NOMO-1 (cell line): ENCODE measurements around the gene PRG3.

ENCODE experiments used
- DNase-seq, 2 experiments: peaks; one replicate each; lab custom pipeline; 2025; ENCODE audit not compliant: unreplicated experiment in 2 of 2; lab: John Stamatoyannopoulos, UW

PRG3 gene

DNA sequence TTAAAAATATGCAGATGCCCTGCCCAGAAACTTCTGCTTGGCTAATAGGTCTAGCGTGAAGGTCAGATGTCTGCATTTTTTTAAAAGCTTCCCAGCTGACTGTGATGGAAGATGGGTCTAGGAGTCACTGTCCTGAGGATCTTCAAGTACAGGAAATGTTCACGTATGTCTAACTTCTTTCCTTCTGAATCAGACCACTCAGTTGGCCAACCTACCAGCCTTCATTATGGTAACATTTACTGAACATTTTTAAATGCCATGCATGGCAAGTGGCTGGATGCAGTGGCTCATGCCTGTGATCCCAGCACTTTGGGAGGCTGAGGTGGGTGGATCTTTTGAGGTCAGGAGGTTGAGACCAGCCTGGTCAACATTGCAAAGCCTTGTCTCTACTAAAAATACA, 10.6 kb upstream of the PRG3 start:
- no peak for DNase-seq

DNA sequence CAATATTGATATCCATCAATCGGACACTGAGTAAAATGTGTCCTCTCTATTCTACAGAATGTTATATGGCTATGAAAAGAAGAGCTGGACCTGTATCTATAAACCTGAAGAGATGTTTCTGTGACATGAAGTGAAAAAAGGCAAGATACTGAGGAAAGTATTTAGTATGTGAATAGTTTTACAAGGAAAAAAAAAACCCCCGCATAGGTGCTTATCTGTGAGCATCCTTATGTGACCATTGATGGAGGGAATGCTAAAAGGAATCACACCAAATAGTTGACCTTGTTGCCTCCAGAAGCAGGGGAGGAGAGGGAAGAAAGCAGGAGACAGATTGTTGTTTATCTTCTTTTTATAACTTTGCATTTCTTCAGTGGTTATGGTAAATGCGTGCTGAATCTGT, 10.2 kb upstream of the PRG3 start:
- DNase-seq, result no peak

DNA sequence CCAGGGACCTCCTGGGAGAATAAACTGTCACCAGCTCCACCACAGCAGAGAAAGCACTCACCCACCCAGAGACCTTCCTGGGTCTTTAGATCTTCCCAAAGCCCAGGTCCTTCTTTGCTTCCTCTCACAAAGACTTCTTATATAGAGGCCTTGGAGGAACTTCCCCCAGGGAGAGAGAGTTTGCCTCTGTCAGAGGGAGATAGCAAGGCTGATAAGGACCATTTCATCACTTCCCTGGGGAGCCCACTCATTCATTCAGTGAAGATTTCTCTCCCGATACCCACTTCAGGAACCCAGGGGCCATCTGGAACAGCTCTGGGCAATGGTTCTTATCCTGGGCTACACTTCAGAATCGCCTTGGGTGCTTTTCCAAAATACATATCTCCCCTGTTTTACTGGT, 9.6 kb upstream of the PRG3 start, which contains the start of gene PRG2:
PRG2 (minus strand) TSS at position 116 of the 400 bp plus-strand sequence. CDS start 706 bp downstream, outside the sequence.
- no peak for DNase-seq

DNA sequence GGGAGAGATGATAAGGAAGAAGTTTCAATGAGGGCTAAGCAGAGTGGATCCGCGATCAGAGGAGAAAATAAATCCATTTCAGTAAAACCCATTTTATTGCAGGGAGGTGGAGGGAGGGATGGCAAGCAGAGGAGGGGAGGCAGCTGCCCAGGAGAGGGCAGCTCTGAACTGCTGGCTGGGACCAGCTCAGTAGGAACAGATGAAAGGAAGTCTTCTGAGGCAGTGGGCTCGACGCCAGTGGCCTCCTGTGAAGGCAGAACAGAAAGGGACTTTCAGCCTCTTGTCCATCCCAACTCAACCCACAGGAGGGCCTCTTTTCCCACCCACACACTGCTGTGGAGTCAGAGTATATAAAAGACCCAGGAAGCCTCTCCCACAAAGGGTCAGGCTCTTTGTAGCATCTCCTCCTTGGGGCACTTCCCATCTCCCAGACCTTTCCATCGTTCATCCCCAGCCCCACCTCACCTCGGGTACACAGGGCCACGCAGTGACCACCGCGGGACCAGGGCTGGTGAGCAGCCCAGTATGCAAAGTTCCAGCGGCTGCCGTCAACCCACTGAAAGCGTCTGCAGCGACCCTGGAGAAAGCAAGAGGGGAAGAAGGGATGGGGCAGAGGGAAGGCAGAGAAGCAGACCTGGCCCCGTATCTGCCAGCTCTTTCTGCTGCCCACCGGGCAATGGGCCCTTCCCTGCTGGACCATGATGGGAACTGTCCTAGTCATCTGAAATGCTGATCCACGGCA, 6.5 kb upstream of the PRG3 start:
- DNase-seq, result no peak

DNA sequence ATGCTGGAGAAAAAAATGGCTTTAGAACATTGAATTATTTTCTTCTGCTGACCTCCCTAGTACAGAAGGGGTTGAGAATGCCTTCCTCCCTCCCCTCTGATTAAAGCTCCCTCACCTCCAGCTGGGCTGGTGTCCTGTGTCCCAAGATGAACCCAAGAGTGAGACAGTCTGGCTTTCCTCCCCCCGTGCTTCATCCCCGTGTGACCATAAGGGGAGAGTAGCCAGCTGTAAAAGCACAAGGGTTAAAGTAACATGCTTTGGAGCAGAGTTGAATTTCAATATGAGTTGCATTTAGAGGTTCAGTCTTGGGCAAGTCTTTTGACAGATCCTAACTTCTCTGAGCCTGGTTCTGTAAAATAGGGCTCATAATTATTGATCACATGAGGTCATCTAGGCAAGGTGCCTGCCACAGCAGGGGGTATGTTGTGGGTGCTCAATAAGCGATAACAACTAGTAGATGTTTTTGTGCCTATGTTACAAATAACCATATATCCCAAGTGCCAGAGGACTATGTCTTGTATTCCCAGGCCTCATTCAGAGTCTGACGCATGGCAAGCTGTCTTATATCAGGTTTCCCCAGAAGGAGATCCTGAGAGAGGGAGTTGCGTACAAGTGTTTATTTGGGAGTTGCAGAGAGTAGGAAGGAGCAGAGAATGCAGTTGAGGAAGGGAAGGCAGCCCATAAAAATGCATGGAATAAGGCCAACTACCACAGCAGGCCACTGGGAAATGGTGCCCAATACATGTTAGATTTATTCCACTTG, 5.4 kb upstream of the PRG3 start:
- no peak for DNase-seq

DNA sequence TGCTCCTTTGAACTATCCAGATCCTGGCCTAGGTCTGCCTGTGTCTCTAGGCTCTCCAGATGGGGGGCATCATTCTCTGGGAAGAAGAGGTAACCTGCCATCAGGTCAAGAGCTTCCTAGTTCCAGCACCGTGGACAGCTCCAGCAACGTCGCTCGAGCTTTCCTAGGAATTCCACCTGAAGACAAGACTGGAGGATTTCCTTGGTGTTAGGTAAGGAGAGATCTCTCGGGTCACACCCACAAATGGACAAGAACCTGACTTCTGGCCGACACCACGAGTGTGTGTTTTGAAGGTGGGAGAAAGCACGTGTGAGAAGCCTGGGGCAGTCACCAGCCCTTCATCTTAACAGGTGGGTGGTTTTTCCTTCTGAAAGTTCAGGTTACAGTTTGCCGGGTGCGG, 1.2 kb downstream of the PRG3 start:
- DNase-seq, result no peak

DNA sequence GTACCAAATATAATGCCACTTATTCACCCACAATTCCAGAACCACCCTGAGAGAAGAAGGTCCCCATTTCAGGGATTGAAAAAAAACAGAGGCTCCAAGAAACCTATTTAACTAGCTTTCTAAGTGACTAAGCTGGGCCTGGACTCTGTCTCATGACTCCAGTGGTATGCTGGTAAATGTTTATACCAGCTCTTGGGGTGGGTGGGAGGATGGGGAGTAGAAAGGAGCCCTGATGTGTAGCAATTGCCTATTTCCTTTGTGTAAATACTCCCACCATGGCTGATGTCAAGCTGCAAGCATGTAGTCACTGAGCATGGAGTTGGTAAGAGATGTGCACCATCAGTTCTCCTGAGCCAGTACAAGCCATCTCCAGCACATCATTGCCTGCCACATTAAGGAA, 2.8 kb downstream of the PRG3 start:
- no peak for DNase-seq

DNA sequence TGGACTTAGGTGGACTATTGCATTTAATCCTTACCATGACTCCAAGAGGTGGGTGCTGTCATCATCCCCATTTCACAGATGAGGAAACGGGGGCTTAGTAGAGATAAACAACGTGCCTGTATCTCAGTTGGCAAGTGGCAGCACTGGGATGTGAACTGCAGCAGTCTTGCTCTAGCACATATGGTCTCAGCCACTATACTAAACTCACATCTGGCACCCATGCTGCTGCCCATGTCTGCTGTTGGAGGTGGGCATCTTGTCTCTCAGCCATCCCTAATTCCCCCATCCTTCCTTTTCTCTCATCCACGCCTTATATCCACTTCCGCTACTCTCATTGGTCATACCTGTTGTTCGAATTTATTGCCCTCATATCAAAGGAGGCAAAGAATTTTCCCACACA, 3.8 kb downstream of the PRG3 start:
- DNase-seq, result no peak

DNA sequence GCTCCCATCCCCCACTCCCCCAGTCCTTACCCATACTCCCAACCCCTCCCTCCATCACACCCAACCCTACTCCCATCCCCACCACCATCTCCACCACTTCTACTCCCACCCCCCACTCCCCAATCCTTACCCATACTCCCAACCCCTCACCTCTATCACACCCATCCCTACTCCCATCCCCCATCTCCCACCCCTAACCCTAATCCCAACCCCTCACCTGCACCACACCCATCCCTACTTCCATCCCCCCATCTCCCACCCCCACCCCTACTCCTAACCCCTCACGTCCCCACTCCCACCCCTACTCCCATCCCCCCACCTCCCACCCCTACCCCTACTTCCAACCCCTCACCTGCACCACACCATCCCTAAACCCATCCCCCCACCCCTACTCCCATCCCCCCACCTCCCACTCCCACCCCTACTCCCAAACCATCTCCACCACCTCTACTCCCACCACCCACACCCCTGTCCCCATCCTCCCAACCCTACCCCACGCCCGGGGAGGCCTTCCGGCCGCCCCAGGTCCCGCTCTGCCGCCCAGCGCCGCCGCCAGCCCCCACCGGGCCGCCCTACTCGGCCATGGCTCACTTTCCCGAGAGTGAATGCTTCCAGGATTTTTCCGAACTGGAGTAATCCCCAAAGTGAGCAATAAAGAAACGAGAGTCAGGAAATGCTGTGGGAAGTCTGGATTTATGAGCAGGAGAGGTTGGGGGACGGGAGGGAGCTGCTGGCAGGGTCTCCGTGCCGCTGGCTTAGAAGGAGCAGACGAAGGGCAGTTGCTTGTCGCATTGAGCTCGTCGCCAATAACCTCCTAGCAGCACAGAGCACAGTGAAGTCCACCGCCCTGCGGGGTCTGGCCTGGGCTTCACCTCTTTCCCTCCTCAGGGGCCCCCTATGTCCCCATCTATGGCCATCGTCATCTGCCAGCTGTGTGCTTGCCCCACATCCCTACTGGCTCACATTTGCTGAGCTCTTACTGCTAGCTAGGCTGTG, 4.6 kb downstream of the PRG3 start:
- DNase-seq, result no peak

DNA sequence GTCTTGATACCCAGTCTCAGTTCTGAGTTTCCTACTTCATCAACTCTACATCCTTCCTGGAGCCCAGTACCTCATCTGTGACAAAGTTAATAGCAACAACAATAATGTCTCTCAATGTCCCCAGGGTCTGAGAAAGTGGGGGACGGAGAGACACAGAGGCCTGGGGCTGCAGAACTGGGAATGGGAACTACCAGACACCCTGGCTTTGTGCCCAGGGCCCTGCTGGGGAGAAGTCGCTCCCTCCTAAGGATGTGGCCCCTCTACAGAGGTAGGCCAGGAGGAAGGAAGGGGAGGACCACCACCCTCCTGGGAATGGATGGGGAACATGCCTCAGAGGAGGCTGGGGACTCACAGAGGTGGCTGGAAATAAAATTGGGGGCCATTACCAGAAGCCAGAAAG, 5.5 kb downstream of the PRG3 start:
- DNase-seq, result no peak

DNA sequence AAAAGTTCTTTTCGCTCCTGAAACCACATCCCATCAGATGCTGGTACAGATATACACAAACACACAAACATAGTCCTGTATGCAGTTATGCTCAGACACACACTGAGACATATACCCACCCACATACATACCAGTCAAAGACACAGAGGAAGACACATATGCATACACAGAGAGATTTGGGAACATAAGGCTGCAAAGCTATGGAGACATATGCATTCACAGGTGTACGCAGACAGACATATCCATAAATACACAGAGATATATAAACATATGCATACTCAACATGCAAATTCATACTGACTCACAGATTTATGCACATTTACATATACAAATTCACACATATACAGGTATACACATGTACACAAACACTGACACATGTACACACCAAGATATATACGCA, 6.0 kb downstream of the PRG3 start:
- DNase-seq, result no peak

DNA sequence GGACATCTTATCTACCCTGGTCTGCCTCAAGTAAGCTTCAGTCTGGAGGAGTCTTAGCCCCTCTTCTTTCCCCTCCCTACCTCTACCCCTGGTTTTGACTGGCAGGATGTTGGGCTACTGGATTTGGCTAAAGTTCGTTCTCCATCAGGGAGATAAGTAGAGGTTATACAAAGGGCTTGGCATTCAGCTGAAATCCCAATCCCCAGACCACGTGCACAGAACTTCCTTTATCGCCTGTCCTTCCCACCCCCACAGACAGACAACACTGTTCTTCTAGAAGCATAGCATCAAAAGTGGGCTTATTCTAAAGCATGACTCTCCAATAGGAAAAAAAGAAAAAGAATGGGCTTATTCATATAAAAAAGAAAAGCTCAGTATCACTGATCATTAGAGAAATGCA, 7.8 kb downstream of the PRG3 start:
- no peak for DNase-seq

DNA sequence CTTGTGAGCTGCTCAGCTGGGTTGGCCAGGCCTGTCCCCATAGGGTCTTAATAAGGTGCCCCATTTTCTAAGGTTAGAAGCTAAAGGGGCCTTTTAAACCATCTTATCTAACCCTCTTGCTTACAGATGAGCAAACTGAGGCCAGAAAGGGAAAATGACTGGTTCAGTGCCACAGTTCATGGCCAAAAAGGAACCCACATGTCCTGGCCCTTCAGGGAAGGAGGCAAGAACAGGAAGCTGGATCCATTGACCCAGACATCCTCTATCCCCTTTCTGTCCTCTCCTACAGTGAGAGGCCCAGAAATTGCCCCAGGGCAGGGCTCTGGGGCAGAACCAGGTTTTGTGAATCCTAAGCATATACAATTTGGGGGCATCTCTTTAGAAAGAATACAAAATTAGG, 10.0 kb downstream of the PRG3 start:
- DNase-seq, result no peak

DNA sequence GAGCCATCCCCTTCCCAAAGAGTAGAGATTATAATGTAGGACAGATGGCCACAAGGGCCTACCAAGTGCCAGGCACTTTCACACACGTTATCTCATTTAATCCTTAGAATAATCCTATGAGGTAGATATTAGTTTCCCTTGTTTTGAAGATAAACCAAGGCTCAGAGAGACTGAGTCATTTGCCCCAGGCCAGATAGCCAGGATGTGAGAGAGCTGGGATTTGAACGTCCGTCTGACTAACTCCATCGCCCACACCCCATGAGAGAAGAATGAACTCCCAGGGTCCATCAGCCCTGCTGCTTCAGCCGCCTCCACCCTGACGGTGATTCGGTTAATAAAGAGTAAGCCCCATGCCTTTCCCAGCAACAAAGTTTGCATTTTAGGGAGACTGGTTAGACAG, 10.7 kb downstream of the PRG3 start:
- DNase-seq, result no peak

DNA sequence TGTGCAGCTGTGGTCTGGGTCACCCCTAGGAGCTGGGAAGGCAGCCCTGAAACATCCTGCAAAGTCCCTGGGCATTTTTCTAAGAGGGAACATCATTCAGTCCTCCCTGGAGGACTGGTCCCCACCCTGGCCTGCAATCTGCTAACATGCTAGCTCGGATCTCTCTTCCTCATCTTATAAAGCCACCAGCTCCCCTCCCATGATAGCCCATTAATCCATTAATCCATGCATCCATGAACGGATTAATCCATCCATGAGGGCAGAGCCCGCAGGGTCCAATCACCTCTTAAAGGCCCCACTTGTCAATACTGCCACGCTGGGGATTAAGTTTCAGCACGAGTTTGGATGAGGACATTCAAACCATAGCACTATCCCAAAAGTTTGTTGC, 12.1 kb downstream of the PRG3 start:
- DNase-seq, result no peak

DNA sequence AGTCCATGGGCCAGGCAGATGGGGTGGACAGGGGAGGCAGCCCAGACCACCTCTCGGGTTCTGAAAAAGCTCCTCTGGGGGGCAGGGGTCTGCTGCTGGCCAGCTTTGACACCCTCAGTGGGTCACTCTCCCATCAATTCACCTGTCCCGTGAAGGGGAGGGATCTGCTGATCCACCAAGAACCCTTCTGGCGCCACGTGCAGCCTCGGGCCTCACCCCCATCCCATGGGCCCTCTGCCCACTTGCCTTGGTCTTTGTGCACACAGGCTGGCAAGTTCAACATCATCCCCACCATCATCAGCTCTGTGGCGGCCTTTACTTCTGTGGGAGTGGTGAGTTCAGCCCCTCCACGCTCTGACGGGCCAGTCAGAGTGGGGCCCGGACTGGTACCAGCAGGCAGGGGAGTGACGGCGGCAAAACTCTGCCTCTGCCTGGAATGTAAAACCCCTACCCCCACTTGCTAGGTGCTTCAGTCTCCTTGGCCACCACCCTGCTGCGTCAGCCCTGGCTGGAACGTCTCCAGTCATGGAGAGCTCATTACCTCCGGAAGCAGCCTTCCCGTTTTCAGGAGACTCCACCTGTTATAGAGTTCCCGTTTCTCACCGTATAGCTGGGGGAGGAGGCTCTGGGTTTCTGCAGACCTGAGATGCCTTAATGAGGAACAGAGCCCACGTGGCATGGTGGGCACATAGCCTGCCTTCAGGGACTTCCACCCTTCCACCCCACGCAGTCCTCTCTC, 12.7 kb downstream of the PRG3 start:
- DNase-seq, result no peak

DNA sequence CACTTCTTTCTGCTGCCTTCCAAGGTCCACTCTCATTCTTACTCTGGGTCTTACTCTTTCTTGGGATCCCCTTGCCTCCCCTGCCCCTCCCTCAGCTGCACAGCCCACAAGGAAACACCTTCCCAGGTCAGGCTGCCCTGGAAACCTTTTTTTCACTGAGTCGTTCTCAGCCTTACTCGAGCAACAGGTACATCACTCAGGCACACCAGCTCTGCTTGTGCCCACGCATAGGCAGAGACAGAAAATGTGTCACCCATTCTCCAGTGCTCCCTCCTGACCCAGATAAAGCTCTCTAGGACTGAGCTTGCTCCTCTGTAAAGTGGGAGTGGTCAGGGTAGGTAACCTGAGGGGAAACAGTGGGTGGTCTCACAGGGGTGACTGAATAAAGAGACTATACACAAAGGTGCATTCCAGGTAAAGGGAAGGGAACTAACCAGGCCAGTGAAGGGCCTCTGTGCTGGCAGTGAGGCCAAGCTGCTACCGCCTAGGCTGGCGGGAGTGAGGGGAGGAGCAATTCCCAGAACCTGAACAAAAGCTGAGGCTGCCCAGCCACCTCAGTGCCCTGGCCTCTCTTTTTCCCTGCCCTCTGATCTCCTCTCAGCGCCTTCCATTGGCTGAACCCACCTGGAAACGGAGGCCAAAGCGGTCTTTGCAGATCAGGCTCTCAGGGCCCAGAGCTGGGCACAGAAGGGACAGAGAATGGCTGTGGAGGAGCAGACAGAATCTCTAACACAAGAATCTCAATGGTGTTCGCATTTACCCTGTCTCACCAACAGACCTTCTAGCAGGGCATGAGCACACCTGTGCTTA, 15.9 kb downstream of the PRG3 start:
- no peak for DNase-seq

DNA sequence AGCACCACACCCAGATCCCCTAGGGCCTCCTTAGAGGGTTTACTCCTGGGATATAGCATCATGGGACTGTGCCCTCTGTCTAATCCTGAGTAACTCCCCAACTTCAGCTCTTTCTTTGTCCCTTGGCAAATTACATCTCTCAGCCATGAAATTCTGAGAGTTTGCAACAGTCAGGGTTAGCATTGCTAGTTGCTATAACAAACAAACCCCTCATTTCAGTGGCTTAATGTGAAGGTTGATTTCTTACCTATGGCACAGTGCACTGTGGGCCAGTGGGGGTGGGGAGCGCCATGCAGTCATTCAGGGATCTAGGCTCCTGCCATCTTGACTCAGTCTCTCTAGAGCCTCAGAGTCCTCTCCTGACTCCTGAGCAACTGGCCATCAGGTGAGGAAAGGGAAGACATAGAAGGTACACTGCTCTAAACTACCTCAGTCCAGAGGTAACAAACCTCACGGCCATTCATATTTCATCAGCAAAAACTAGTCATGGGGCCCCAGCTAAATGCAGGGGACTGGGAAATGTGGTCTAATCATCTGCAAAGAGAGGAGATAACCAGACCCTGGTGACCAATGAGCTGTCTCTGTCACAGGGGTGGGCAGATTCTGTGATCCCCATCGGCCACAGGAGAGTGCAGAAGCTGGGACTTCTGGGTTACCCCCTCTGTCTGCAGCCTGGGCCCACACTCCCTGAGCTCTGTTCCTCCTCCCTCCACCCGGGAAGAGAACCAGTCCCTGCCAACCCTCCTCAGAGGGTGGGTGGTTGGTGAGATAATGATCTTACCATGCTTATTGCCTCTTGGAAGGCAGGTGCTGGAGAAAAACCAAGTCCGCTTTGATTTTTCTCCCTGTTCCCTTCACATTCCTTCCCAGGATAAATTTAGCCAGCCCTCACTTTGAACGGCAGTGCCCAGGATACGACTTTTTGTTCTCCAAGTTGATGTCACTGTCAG, 17.5 kb downstream of the PRG3 start:
- DNase-seq, result no peak

DNA sequence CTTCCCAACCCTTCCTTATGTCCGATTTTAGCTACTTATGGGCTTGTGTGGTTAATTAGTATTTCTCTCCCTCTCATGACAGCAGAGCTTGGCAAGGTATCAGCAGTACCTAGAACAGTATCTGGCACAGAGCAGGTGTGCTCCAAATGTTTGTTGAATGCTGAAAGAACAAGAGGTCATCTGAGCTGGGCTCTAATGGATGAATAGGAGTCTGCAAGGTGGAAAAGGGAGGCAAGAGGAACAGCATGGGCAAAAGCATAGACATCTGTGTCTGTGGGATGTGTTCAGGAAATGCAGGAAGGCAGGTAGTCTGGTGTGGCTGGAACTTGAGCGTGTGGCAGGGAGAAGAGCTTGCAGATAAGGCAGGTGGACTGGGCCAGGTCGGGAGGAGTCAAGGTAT, 19.0 kb downstream of the PRG3 start:
- no peak for DNase-seq
